Adipose tissue (tissue), 3 donors: Measurements from ENCODE around the gene PSMC4. TPM values are rescaled to one million over a fixed set of nuclear protein-coding genes. Genes with fewer than 3 reads are reported as not detected.

Experiments used
- H3K27ac ChIP-seq: one replicate; pipeline ENCODE4 v1.5.1; 2013; ENCODE audit warnings: low read depth, low read length
- WGBS, 3 donors: extraction: QIAGEN DNeasy Blood & Tissue Kit; methylation state at CpG; one replicate each; pipeline ENCODE4 v1.1.7; 2013; 5-methylcytosine and 5-hydroxymethylcytosine counted together
- polyA plus RNA-seq, 3 donors: library from polyadenylated mRNA; stranded (reverse); fragments of 200-250 nt; gene quantifications; one replicate each; pipeline ENCODE4 v1.2.3, GENCODE V29; 2013
- donor health status: healthy with polysubstance abuse.
- donor health status: Bipolar disorder and iron deficiency.
- donor health status: healthy.

The PSMC4 gene
- polyA plus RNA-seq = 10 to 100 TPM; 25.5 to 66.2 (median 51.3) TPM

- H3K27ac ChIP-seq = peak within 1 kb of the TSS; percentile 49
- 0 to 1% (median 0%) methylated on average over 45 to 47 of the region's 47 CpGs for WGBS, 3 donors
These were observed at the start of gene PSMC4 for GRCh38 chr19:39970675-39971379. Gene PSMC4 (plus strand): TSS chr19:39971165. CDS start chr19:39971203, 38 bp downstream.

GRCh38 chr19:39923862-39924261 lies 47.1 kb upstream of the PSMC4 start:
- whole genome bisulfite sequencing, 3 donors = 76 to 92% (median 85%) methylated on average over 4 of the region's 4 CpGs
- no peak overlapping the region for H3K27ac ChIP-seq

DNA sequence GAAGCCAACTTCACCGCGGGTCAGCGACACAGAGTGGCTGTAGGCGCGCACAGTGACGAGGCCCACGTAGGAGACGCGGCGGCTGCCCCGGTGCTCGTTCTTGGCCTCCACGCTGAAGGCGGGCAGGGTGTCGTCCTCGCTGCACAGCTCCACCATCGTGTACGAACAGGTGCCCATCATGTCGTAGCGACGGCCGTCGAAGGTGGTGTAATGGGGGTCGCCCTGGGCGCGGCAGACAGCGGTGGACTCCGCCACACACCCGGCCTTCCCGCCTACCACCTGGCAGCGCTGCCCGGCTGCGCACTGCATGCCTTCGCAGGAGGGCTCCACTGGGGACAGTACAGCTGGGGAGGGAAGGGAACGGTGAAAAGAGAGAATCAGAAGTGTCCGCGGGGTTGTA lies 46.6 kb upstream of the PSMC4 start:
- 95 to 96% (median 96%) methylated on average over 37 of the region's 37 CpGs for WGBS, 3 donors
- H3K27ac ChIP-seq = no peak overlapping the region

DNA sequence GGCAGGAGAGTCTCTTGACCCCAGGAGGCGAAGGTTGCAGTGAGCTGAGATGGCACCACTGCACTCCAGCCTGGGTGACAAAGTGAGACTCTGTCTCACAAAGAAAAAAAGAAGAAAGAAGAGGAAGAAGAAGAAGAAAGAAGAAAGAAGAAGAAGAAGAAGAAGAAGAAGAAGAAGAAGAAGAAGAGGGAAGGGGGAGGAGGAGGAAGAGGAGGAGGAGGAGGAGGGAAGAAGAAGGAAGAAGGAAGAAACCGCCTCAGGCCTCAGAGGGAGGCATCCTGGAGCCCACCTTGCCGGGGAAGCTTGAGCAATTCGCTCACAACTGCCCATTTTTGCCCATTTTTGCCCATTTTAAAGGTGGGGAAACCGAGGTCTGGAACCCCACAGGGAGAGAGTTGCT lies 46.0 kb upstream of the PSMC4 start:
- no peak overlapping the region for H3K27ac ChIP-seq
- WGBS, 3 donors = 78 to 92% (median 79%) methylated on average over 5 of the region's 5 CpGs

DNA sequence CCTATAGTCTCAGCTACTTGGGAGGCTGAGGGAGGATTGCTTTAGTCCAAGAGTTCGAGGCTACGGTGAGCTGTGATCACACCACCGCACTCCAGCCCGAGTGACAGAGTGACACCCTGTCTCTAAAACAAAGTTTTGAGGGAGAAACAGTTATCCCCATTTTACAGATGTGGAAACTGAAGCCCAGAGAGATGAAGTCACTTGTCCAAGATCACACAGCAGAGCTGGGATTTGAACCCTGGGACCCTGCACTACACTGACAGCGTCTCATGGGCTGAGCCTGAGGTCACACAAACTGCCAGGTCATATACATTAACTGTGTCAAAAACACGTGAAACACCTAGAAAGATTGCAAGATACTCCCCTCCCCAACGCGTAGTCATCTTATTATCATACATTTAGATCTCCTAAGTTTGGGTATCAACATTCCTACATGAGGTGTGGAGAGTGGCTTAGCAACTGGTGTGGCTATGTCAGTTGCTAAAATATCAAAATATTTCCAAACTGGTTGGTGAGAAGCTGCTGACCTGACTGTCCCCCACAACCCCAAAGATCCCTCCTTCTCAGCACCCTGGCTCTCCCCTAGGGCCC lies 44.7 kb upstream of the PSMC4 start:
- H3K27ac ChIP-seq = no peak overlapping the region

DNA sequence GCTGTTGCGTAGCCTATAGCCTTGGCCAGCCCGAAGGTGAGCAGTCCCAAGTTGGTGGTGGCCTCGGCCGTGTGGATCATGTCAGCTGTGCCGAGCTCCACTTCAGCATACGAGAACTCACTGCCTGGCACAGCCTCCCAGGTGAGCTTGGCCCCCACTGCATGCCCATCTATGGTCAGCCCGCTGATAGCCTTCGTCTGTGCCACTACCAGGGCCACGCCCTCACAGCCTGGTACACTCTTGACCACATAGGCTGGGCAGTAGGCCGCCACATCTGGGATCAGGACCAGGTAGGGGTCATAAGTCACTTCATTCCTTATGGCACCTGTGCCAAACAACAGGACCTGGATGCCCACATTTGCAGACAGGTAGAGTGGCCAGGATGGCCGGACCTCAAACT lies 43.9 kb upstream of the PSMC4 start:
- H3K27ac ChIP-seq = no peak overlapping the region
- 91 to 95% (median 91%) methylated on average over 11 of the region's 11 CpGs for WGBS, 3 donors

More for the DNA sequence above, 44.7 kb upstream of the PSMC4 start:
- WGBS, 3 donors = 90 to 92% (median 91%) methylated on average over 8 of the region's 8 CpGs

- no peak overlapping the region for H3K27ac ChIP-seq
- WGBS, 3 donors = 86 to 92% (median 91%) methylated on average over 22 to 23 of the region's 23 CpGs
These were observed 43.2 kb upstream of the PSMC4 start for GRCh38 chr19:39927524-39928356.

DNA sequence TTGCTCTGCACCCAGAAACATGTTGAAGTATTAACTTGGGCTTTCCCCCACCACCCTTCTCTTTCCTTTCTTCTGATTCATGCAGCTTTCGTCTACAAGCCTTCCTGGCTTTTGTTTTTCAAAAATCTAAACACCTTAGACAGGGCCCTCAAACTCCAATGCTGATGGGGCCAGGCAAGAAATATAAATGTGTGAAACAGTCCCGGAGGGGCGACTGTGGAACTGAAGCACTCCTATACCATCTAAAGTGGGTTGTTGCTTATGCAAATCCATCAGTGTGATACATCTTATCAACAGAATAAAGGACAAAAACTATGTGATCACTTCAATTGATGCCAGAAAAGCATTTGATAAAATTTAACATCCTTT lies 42.6 kb upstream of the PSMC4 start:
- WGBS, 3 donors = 87 to 94% (median 94%) methylated on average over 3 of the region's 3 CpGs
- no peak overlapping the region for H3K27ac ChIP-seq

DNA sequence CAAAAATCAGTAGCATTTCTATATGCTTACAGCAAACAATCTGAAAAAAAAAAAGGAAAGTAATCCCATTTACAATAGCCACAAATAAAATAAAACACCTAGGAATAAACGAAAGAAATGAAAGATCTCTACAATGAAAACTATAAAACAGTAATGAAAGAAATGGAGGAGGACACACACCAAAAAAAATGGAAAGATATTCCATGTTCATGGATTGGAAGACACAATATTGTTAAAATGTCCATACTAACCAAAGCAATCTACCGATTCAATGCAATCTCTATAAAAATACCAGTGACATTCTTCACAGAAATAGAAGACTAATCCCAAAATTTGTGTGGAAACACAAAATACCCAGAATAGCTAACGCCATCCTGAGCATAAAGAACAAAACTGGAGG lies 41.2 kb upstream of the PSMC4 start:
- 88 to 92% (median 89%) methylated on average over 3 of the region's 3 CpGs for WGBS, 3 donors
- H3K27ac ChIP-seq = no peak overlapping the region

DNA sequence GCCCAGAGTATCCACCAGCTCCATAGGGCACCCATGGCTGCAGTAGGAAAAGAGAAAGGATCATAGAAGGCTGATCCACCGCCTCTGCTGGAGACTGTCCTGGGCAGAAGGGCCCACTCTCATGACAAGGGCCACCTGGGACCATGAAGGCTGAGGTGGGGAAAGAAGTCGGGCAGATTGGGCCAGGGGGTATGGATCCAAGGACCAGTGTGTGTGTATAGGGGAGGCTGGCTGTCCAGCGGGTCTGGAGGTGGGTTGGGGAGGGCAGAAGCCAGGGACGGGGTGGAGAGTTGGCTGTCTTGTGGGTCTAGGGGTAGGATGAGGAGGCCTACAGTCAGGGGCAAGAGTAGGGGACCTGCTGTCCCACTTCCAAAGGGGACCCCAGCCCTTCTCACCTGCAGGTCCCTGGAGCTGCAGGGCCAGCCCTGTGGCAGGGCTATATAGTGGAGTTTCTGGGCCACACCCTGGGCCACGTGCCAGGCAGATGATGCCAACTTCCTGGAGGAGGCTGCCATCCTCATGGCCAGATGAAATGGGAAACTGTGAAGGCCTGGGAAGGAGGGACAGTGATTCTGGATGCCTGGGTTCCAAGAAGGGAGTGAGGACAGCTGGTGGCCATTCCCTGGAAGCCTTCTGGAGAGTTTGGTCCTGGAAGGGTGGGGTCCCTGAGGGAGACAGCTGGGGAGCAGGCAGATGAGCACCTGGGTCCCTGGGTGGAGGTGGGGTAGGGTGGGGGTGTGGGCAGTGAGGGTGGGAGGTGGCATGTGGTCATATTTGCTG lies 36.2 kb upstream of the PSMC4 start, which contains the start of gene FCGBP:
Gene FCGBP (minus strand): TSS at position 51 of the 780 bp plus-strand sequence.
- H3K27ac ChIP-seq = no peak within 1 kb of the TSS
- 77 to 79% (median 77%) methylated on average over 5 of the region's 5 CpGs for WGBS, 3 donors

DNA sequence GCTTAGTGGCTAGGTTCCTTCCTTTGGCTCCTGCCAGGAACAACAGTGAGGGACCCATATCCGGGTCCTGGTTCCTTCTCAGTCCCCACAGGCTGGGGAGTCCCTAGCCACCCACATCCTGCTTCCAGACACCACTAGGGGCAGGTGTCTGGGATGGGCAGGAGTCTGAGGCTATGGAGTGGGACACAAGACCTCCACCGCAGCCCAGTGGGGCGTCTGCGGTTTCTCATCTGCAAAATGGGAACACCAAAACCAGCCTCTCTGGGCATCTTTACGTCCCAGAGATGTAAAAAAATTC lies 35.7 kb upstream of the PSMC4 start:
- no peak overlapping the region for H3K27ac ChIP-seq

DNA sequence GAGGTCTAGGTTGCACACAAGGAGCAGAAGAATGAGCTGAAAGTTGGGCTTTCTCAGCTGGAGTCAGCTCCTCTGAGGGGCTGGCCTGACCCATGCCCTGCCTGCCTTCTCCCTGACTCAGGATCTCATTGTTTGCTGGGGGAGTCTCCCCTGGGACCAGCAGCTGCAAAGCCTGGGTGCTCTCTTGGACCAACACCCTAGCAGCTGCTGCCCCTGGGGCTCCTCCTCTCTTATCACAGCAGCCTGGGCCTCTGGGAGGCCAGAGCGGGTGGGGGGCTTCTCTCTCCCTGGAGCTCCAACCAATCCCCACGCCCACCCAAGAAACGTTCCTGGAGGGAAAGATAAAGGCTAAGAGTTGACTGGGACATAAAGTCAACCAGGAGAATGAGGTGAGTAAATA lies 34.9 kb upstream of the PSMC4 start:
- 31 to 63% (median 62%) methylated on average over 3 of the region's 3 CpGs for WGBS, 3 donors
- H3K27ac ChIP-seq = no peak overlapping the region

More for the DNA sequence above, 35.7 kb upstream of the PSMC4 start:
- 82 to 95% (median 84%) methylated on average over 5 of the region's 5 CpGs for WGBS, 3 donors

- WGBS, 3 donors = 88 to 94% (median 89%) methylated on average over 6 of the region's 6 CpGs
- no peak overlapping the region for H3K27ac ChIP-seq
These were observed 34.3 kb upstream of the PSMC4 start for GRCh38 chr19:39936622-39937021.

DNA sequence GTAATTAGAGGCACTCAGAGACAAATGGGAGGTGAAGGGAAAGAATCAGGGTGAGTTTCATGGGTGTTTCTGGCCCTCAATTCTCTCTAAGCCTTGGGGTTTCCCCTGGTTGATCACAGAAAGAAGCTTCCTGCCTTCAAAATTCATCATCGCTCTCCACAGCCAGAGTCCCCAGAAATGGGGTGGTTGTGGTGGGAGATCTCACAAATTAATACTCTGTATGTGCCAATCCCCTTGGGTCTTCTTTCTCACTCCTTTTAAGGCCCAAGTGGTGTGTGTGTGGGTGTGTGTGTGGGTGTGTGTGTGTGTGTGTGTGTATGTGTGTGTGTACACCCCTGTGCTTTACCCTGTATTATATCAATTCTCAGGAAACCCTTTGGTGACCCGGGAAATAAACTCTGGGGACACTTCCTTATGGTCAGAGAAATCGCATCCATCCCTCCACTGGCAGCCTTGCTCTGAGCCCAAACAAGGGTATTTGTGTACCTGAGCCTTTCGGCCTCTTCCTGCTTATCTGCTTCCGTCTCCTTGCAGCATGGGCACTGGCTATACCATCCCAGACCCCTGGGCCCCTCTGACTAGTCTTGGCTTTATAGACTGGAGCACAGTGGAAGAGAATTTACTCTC lies 33.8 kb upstream of the PSMC4 start:
- 54 to 71% (median 60%) methylated on average over 5 of the region's 5 CpGs for WGBS, 3 donors
- H3K27ac ChIP-seq = no peak overlapping the region

DNA sequence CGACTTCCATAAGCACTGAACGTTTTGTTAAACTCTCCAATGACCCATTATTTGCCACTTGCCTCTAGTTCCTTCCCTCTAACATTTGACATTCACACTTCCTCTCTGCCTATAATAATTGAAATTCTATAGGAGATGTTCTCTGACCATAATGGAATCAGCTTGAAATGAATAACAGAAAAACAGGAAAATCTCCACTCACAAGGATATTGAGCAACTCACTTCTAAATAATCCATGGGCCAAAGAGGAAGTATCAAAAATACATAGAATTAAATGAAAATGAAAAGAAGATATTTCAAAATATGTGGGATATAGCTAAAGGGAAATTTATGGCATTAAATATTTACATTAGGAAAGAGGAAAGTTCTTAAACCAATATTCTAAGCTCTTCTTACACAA lies 33.2 kb upstream of the PSMC4 start:
- 25 to 51% (median 25%) methylated on average over 2 of the region's 2 CpGs for WGBS, 3 donors
- no peak overlapping the region for H3K27ac ChIP-seq

GRCh38 chr19:39939556-39939955 lies 31.4 kb upstream of the PSMC4 start:
- 61 to 82% (median 68%) methylated on average over 6 of the region's 6 CpGs for WGBS, 3 donors
- no peak overlapping the region for H3K27ac ChIP-seq

GRCh38 chr19:39940221-39940833 lies 30.6 kb upstream of the PSMC4 start:
- no peak overlapping the region for H3K27ac ChIP-seq
- WGBS, 3 donors = 61 to 84% (median 61%) methylated on average over 1 of the region's 1 CpG

GRCh38 chr19:39941151-39941550 lies 29.8 kb upstream of the PSMC4 start:
- no peak overlapping the region for H3K27ac ChIP-seq
- WGBS, 3 donors = 52 to 74% (median 53%) methylated on average over 6 of the region's 6 CpGs
